PC-3 (cell line): ENCODE results near the gene CFAP20DC. TPM values are rescaled to one million over a fixed set of nuclear protein-coding genes. Genes with fewer than 3 reads are reported as not detected.

Experiments used
- ATAC-seq: fragments of 200-7000 bp; cut with Tn5 transposase; 2 replicates; pipeline ENCODE4 v1.9.1; 2020; ENCODE audit warnings: mild to moderate bottlenecking, moderate library complexity
- BruUV-seq: library from RNA; stranded (reverse); fragments of 400-500 nt; replicated peaks from 2 replicates; lab custom pipeline; 2021; lab: Mats Ljungman, UMichigan
- CTCF ChIA-PET: fragments of 300-600 bp; sonication (Branson Sonifier 250); formaldehyde crosslinking; loops from one replicate; lab custom pipeline; 2022; ENCODE audit warnings: antibody characterized with exemption; lab: Charles Lee
- POLR2A ChIA-PET: fragments of 300-600 bp; sonication (Branson Sonifier 250); formaldehyde crosslinking; loops from one replicate; lab custom pipeline; 2022; ENCODE audit warnings: antibody characterized with exemption; ENCODE audit not compliant: unreplicated experiment; lab: Charles Lee
- DNase-seq: peaks from one replicate; pipeline ENCODE4 v3.0.0-alpha.2; 2015
- H2AFZ ChIP-seq: fragments of 300-600 bp; sonication (generic); 2 replicates; pipeline ENCODE4 v1.6.0; 2016; ENCODE audit warnings: antibody characterized with exemption, low read length
- H3F3A ChIP-seq: fragments of 300-600 bp; sonication (generic); one replicate; pipeline ENCODE4 v1.6.0; 2017; ENCODE audit warnings: antibody characterized with exemption, low read length, control low read depth, mild to moderate bottlenecking; ENCODE audit not compliant: unreplicated experiment
- H3K27ac ChIP-seq: fragments of 300-600 bp; sonication (generic); 2 replicates; pipeline ENCODE4 v1.5.1; 2016; ENCODE audit warnings: mild to moderate bottlenecking, low read length
- H3K27me3 ChIP-seq: fragments of 300-600 bp; sonication (generic); 2 replicates; pipeline ENCODE4 v1.6.1; 2016; ENCODE audit warnings: low read length, mixed read lengths
- H3K36me3 ChIP-seq: fragments of 300-600 bp; sonication (generic); 2 replicates; pipeline ENCODE4 v1.6.1; 2016; ENCODE audit warnings: low read depth, mixed run types, low read length, mixed read lengths
- H3K4me1 ChIP-seq: fragments of 300-600 bp; sonication (generic); 2 replicates; pipeline ENCODE4 v1.5.1; 2016; ENCODE audit warnings: low read length; ENCODE audit not compliant: insufficient read depth
- H3K4me2 ChIP-seq: fragments of 300-600 bp; sonication (generic); 2 replicates; pipeline ENCODE4 v1.6.0; 2016; ENCODE audit warnings: low read length
- H3K4me3 ChIP-seq: fragments of 300-600 bp; sonication (generic); 2 replicates; pipeline ENCODE4 v1.5.1; 2016; ENCODE audit warnings: mild to moderate bottlenecking, low read length, mixed read lengths
- H3K79me2 ChIP-seq: fragments of 300-600 bp; sonication (generic); 2 replicates; pipeline ENCODE4 v1.6.1; 2017; ENCODE audit warnings: low read length, mixed read lengths
- H3K9ac ChIP-seq: fragments of 300-600 bp; sonication (generic); 2 replicates; pipeline ENCODE4 v1.6.0; 2016; ENCODE audit warnings: mild to moderate bottlenecking, low read length
- H3K9me2 ChIP-seq: fragments of 300-600 bp; sonication (generic); replicated peaks from 2 replicates; pipeline ENCODE4 v1.6.1; 2016; ENCODE audit warnings: mixed run types, low read length, mixed read lengths
- H3K9me3 ChIP-seq: fragments of 300-600 bp; sonication (generic); 2 replicates; pipeline ENCODE4 v1.6.1; 2016; ENCODE audit warnings: low read length, mixed read lengths
- H4K20me1 ChIP-seq: fragments of 300-600 bp; sonication (generic); 2 replicates; pipeline ENCODE4 v1.6.1; 2016; ENCODE audit warnings: low read length, mixed read lengths
- EZH2 ChIP-seq: fragments of 300-600 bp; sonication (generic); IDR thresholded peaks from one replicate; pipeline ENCODE4 v1.6.1; 2017; ENCODE audit warnings: antibody characterized with exemption, mild to moderate bottlenecking, low read length; ENCODE audit not compliant: unreplicated experiment
- EZH2phosphoT487 ChIP-seq: fragments of 300-600 bp; sonication (generic); IDR thresholded peaks from 2 replicates; pipeline ENCODE4 v1.6.1; 2018; ENCODE audit warnings: mild to moderate bottlenecking, antibody characterized with exemption, low read length, borderline replicate concordance
- intact Hi-C: fragments of 100-400 bp; cut with micrococcal nuclease; formaldehyde crosslinking; loops from 2 replicates; pipeline ENCODE4 v1.9.0; 2023
- total RNA-seq: library from RNA; depleted of rRNA; stranded (reverse); fragments of >200 nt; gene quantifications from 2 replicates; pipeline ENCODE4 v1.2.3, GENCODE V29; 2014
- TF ChIP-seq, protein P1 (sequence below): fragments of 300-600 bp; sonication (generic); conservative IDR thresholded peaks from 2 replicates; pipeline ENCODE4 v1.5.1; 2017; ENCODE audit warnings: antibody characterized with exemption, low read depth, mild to moderate bottlenecking, low read length

Gene CFAP20DC
- total RNA-seq, 1 experiment from 2014 or later: 15.4 TPM

DNA sequence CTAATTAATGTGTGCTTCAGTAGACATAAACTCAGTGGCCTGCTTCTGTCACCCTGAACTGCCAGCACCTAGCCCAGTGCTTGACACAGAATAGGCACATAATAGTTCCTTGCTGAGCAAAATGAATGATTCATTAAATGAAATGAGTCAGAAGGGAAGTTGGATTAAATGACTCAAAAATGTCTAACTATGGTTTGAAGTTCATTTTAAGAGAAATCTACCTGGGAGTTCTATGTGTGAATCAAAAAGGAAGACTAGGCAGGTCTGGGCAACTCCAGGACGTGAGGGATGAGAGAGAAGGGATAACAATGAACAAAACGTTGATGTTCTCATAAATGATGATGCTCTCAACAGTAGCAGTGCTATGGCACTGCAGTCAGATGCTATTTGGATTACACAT, 175.0 kb downstream of the CFAP20DC start:
- no peaks in the 10 kb centered on the region for H3K27me3 ChIP-seq
- CTCF ChIA-PET: interaction anchor here (0.5 kb wide), 1 partner anchor 1830 kb away, joined by 4 read pairs; no protein-coding TSS in a partner anchor
- peak overlapping the region; percentile 76 for H3K4me2 ChIP-seq
- no TSS peak for BruUV-seq
- H3K27ac ChIP-seq: peak overlapping the region; percentile 97
- DNase-seq: peak; percentile 88
- peaks cover 37% of the 10 kb centered on the region for H3K4me1 ChIP-seq
- POLR2A ChIA-PET: no interaction called here
- peak; percentile 85 for ATAC-seq
- H3K9me2 ChIP-seq: no peaks in the 10 kb centered on the region
- no peaks in the 10 kb centered on the region for H4K20me1 ChIP-seq
- peaks cover 6% of the 10 kb centered on the region for H3F3A ChIP-seq
- no peaks in the 10 kb centered on the region for H3K79me2 ChIP-seq
- TF ChIP-seq EZH2phosphoT487 (no peak), EZH2 (no peak)
- TF ChIP-seq, protein P1, sequence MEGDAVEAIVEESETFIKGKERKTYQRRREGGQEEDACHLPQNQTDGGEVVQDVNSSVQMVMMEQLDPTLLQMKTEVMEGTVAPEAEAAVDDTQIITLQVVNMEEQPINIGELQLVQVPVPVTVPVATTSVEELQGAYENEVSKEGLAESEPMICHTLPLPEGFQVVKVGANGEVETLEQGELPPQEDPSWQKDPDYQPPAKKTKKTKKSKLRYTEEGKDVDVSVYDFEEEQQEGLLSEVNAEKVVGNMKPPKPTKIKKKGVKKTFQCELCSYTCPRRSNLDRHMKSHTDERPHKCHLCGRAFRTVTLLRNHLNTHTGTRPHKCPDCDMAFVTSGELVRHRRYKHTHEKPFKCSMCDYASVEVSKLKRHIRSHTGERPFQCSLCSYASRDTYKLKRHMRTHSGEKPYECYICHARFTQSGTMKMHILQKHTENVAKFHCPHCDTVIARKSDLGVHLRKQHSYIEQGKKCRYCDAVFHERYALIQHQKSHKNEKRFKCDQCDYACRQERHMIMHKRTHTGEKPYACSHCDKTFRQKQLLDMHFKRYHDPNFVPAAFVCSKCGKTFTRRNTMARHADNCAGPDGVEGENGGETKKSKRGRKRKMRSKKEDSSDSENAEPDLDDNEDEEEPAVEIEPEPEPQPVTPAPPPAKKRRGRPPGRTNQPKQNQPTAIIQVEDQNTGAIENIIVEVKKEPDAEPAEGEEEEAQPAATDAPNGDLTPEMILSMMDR: no peak
- H2AFZ ChIP-seq: no peak overlapping the region; the same call in 1 of the 2 replicates
- intact Hi-C loops: loop anchor here (2.0 to 10.0 kb wide), 2 partner anchors 14 to 370 kb away; no protein-coding TSS in a partner anchor
- H3K36me3 ChIP-seq: no peaks in the 10 kb centered on the region
- peak overlapping the region; percentile 77 for H3K9ac ChIP-seq
- no peaks in the 10 kb centered on the region for H3K9me3 ChIP-seq
- H3K4me3 ChIP-seq: peak overlapping the region; percentile 33; the same call in 1 of the 2 replicates

DNA sequence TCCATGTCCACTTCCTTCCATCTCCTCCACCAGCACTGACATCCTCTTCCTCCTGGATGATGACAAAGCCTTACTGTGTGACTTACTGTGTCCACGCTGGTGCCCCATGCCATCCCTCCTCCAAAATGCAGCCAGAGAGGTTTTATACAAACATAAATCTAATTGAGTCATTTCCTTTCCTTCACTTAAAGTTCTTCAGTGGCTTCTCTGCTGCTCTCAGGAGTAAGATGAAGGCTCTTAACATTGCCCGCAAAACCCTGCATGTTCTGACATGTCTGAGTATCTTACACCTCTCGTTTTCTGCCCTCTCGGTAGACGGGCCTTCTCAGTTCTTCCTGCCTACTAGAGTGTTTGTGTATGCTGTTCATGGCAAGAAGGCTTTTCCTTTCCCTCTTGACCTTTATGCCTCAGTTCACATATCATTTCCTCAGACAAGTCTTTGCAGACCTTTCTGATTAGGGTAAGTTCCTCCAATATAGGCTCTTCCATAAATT, 175.5 kb downstream of the CFAP20DC start:
- POLR2A ChIA-PET: no interaction called here
- no TSS peak for BruUV-seq
- peak overlapping the region; percentile 33 for H3K4me3 ChIP-seq

More for the DNA sequence above, 175.5 kb downstream of the CFAP20DC start:
- Histone ChIP-seq H3K9me2 (no peaks in the 10 kb centered on the region), H3K36me3 (no peaks in the 10 kb centered on the region), H3K4me2 (peak overlapping the region; percentile 76), H3K4me1 (peaks cover 37% of the 10 kb centered on the region), H3F3A (peaks cover 6% of the 10 kb centered on the region), H4K20me1 (no peaks in the 10 kb centered on the region), H3K27me3 (no peaks in the 10 kb centered on the region), H3K79me2 (no peaks in the 10 kb centered on the region), H3K27ac (peak overlapping the region; percentile 97), H3K9me3 (no peaks in the 10 kb centered on the region), H2AFZ (no peak overlapping the region; the same call in 1 of the 2 replicates), H3K9ac (peak overlapping the region; percentile 77)
- ATAC-seq: peak; percentile 77
- intact Hi-C loops: loop anchor here (2.0 to 10.0 kb wide), 2 partner anchors 15 to 371 kb away; no protein-coding TSS in a partner anchor
- peak; percentile 84 for DNase-seq
- CTCF ChIA-PET: no interaction called here
- TF ChIP-seq, protein P1: no peak
- TF ChIP-seq EZH2 (no peak), EZH2phosphoT487 (no peak)
